Embryonic facial prominence (tissue), 1 donor: ENCODE data around the gene PWWP2B.
"Not testable (repeated sequence)": the region's sequence is repeated elsewhere in the genome, so short reads cannot be mapped to it uniquely, and the experiment has no call there.

Experiments
- DNase-seq: peaks from one replicate; pipeline ENCODE4 v3.0.0-alpha.2; 2016; ENCODE audit errors: extremely low spot score

Gene PWWP2B

DNA sequence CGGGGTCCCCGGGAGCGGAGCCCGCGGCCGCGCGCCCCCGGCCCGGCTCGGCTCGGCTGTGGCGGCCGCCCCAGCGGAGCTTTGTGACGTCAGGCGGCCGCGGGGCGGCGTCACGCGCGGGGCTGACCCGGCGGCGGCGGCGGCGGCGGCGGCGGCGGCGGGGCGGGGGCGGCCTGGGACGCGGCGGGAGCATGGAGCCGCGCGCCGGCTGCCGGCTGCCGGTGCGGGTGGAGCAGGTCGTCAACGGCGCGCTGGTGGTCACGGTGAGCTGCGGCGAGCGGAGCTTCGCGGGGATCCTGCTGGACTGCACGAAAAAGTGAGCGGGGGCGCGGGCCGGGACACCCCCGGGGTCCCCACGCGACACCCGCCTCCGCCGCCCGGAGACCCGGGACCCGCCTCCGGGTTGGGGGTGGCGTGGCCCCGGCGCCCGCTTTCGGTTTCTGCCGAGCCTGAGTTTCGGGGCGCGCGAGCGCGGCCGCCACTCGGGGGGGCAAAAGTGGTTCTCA, at the start of gene PWWP2B:
Gene PWWP2B, plus strand, starts transcription at position 165 of the 506 bp plus-strand sequence. Its CDS starts 27 bp downstream, at position 192.
- no peak for DNase-seq

DNA sequence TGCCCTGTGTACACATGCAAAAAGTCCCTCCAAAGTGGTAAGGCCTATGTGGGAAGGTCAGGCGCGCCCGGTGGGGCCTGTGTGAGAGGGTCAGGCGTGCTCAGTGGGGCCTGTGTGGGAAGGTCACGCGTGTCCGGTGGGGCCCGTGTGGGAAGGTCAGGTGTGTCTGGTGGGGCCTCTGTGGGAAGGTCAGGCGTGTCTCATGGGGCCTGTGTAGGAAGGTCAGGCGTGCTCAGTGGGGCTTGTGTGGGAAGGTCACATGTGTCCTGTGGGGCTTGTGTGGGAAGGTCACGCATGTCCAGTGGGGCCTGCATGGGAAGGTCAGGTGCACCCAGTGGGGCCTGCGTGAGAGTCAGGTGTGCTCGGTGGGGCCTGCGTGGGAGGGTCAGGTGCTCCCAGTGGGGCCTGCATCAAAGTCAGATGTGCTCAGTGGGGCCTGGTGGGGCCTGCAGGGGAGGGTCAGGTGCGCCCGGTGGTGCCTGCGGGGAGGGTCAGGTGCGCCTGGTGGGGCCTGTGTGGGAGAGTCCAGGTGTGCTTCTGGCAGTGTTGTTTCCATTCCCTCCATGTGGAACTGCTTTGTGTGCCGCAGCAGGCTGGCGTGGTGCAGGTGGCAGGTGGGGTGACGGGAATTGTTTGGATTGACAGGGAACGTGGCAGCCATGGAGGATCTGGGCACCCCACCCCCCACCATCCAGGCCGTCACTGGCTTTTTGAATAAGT, 49.6 kb upstream of the PWWP2B start:
- no peak for DNase-seq

DNA sequence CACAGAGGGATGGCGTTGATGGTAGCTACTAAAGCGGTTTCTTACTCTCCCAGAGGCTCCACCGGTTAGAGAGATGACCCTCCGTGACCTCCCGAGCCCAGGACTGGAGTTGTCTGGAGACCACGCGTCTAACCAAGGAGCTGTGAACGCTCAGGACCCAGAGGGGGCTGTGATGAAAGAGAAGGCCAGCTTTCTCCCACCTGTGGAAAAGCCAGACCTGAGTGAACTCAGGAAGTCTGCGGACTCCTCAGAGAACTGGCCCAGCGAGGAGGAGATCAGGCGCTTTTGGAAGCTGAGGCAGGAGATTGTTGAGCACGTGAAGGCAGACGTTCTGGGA, 49.1 kb upstream of the PWWP2B start:
- DNase-seq = no peak

GRCh38 chr10:132349766-132350165, 47.2 kb upstream of the PWWP2B start:
- no peak for DNase-seq

- DNase-seq = no peak
Measured at GRCh38 chr10:132350391-132350790, 46.6 kb upstream of the PWWP2B start.

- DNase-seq = no peak
Measured at GRCh38 chr10:132350946-132351345, 46.1 kb upstream of the PWWP2B start.

DNA sequence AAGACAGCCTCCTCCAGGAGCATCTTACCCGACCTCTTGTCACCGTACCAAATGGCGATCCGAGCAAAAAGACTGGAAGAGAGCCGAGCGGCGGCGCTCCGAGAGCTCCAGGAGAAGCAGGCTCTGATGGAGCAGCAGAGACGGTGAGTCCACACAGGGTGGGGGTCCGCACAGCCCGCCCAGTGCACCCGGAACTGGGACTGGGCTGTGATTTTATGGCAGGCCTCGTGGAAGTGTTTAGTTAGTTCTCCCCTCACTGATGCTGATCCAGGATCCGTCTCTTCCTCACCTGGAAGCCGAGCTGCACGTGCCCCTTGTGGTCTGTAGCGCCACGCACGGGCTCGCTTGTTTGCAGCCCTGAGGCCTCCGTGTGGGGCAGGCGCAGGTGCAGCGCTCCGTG, 45.4 kb upstream of the PWWP2B start:
- no peak for DNase-seq

DNA sequence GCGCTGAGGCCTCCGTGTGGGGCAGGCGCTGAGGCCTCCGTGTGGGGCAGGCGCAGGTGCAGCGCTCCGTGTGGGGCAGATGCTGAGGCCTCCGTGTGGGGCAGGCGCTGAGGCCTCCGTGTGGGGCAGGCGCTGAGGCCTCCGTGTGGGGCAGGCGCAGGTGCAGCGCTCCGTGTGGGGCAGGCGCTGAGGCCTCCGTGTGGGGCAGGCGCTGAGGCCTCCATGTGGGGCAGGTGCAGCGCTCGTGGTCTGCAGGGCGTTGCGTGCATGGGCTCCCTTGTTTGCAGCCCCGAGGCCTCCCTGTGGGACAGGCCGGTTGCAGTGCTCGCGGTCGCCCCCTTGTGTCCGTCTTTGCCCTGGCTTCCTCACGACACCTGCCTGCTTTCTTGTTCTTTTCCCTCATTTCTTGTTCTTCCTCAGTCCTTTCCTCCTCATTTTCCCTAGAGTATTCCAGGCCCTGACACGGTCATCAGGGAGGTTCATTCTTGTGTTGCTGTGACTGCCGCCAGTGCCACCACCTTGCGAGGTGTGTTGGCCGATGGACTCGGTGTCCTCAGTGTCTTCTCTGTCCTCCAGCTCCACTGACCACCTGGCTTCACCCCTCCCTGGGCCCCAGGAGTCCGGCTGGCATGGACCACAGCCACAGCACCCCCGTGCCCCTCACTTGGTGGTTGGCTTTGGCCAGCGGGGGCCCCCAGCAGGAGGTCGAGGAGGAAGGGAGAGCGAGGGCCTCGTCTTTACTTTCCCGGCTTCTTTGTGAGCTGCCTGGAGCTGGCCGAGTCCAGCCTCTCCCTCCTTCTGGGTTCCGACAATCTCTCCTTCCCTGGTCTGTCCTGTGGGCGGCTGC, 44.3 kb upstream of the PWWP2B start:
- DNase-seq = not testable (repeated sequence)

DNA sequence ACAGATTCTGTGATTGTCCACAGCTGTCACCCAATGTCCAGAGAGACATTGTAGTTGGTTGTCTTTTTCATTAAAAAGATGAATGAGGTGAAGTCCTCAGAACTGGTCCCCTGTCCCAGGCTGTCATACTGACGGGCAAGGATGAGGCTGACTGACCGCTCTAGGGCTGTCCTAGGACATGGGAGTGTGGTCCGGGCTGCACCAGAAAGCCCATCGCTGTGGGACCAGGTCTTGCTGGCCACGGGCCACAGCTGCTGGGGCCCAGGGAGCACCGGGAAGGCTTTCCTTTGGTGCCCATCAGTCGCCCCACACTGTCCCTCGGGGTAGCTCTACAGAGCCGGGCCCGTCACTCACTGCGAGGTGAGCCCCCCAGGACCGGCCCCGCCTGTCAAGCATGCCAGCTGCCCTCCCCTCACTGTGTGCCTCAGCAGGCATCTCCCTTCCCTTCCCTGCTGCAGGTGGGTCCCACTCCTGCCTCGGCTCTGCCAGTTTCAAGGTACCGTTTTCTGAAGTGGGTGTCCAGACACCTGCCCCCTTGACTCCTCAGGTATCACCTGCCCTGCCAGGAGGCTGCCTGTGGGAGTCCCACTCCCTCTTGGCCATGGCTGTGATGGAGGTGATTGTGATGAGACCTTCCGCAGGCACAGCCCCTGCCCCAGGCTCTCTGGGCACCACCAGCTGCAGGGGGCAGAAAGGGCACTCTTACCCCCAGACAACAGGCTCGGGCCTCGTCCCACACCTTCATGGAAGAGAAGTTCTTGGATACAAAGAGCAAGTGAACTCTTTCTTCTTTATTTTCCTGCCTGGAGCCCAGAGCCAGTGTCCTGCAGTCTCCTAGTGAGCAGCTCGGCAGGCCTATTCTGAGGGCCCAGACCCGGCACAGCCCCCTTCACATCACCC, 43.3 kb upstream of the PWWP2B start:
- no peak for DNase-seq

- DNase-seq = no peak
Measured at GRCh38 chr10:132354356-132355094, 42.5 kb upstream of the PWWP2B start.

GRCh38 chr10:132355297-132355696, 41.7 kb upstream of the PWWP2B start:
- no peak for DNase-seq

DNA sequence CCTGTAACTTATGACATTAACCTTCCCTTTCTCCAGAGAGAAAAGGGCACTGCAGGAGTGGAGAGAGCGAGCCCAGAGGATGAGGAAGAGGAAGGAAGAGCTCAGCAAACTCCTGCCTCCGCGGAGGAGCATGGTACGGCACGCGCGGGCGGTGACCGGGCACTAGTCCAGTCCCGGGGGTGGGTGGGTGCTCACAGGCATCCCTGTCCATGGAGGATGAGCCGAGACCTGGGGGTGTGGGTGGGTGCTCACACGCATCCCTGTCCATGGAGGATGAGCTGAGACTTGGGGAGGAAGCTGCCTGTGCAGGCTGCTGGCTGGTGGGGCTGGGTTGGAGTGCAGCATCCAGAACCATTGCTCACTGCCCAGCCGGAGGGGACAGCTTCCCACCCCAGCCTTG, 41.2 kb upstream of the PWWP2B start:
- no peak for DNase-seq

GRCh38 chr10:132356621-132357195, 40.3 kb upstream of the PWWP2B start:
- no peak for DNase-seq

DNA sequence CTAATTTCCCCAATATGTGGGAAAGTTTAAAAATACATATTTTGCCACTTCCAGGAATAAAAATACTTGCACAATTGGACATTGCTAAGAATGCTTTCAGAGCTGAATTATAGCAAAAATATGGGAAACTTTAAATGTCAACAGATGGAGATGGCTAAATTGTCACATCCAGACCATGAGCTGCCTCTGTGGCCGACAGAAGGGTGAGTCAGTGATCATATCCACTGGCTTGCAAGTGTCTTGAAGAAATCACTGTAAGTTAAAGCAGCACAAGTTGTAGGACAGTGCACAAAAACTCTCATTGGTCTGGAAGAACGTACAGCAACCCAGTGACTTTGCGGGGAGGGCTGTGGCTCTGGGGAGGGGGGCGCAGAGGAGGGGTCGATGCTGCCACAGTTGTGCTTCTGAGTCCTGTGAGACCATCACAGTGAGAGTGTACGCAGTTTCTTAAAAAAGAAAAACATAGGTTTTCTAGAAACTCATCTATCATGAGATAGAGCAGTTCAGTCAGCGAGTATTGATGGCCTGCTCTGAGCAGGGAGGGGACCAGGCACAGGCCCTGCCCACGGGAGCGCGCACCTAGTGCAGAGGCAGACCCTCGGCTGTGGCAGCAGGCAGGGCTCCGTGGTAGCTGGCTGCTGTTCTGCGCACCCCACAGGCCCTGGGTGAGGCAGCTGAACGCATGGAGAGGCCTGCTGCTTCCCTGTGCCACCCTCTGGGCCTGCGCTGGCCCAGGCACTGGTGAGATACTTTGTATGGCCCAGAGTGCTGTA, 39.5 kb upstream of the PWWP2B start:
- no peak for DNase-seq

DNA sequence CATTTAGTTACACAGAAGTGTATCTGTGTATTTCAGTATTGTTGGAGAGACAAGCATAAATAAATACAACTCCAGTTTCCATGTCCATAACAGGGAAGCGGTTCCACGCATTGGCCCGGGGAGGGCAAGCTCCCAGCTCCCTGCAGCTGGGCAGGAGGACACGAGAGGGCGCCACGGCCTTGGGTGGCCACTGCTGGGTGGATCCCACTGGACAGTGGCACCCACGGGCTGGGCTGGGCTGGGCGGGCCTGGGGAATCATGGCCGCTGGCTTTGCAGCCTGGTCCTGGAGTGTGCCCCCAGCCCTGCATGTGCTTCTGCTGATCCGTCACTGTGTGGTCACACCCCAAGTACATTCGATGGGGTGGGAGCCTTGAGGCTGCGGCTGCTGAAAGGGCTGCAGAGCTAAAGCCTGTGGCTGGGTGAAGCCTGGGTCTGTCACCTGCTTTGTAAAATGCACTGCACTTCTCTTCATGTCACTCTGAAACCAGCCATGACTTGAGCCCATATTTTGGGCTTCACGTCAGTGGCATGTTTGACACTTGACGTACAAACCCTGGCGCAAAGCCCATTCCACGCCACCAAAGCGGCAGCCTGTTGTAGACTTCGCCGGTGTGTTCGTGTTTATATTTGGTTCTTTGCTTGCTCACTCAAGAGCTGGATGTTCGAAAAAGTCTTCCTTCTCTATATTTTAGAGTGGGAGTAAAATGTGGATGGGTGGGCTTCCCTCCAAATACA, 37.5 kb upstream of the PWWP2B start:
- no peak for DNase-seq

DNA sequence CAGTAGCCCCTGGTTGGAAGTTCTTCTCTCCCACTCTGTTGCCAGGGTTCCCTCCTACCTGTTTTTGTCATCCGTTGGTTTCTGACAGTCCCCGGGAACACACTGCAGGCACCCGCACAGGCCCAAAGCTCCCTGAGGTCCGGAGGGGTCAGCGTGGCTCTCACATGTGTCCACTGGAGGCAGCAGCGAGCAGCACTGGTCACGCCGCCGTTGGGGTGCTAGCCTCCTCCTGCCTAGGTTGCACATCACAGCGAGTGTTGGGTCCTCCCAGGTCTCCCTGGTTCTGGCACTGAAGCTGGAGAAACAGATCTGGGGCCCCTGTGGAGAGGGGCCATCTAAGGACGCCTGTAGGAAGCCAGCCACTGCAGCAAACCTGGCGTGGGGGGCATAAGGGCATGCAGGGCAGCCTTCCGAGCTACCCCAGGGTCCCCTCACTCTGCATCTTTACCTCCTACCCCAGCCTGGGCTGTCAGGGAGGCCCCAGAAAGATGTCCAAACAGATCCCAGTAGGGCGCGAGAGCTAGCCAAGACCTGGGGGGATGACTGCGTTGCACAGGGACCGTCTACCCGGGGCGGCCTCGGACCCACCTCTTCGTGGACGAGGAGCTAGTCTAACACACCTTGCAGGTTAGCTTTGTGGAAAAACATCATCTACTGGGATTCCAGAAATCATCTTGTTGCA, 36.1 kb upstream of the PWWP2B start:
- no peak for DNase-seq

DNA sequence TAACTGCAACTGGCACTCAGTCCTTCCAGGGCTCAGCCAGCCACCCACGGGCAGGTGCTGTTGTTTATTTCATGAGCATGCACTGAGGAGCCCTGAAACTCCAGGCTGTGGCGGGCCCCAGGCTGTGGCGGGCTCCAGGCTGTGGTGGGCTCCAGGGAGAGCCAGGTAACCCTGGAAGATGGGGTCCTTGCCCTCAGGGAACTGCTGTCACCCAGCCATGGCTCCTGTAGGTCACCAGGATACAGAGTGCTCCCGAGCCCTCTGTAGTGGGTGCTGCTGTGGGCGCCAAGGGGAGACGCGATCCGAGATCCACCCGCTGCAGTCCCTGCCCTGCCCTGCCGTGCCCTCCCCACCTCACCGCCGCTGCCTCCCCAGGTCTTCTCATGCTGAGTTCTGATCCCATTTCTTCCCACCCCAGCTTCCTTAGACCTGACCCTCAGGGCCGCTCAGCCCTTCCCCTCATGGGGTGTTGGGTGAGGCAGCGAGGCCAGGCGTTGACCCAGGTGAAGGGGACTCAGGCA, 35.4 kb upstream of the PWWP2B start:
- DNase-seq = no peak

- no peak for DNase-seq
Measured at GRCh38 chr10:132362151-132362611, 34.8 kb upstream of the PWWP2B start.
